DMS53 (cell line): ENCODE results near the gene KRT39.
A peak's percentile ranks its signal among the peaks of the same experiment; 100 is the strongest.
"Not testable (repeated sequence)": the region's sequence is repeated elsewhere in the genome, so short reads cannot be mapped to it uniquely, and the experiment has no call there.

Experiments used
- DNase-seq: peaks from one replicate; lab custom pipeline; 2025; lab: John Stamatoyannopoulos, UW

KRT39 gene

GRCh38 chr17:40966848-40967247 is at the start of gene KRT39:
Gene KRT39 (minus strand): TSS chr17:40966948. CDS start chr17:40966856, 92 bp downstream.
- no peak for DNase-seq

- no peak for DNase-seq
Measured at GRCh38 chr17:41015454-41015853, 48.7 kb upstream of the KRT39 start.

- peak; percentile 39 for DNase-seq
Measured at GRCh38 chr17:41013606-41014005, 46.9 kb upstream of the KRT39 start.

- no peak for DNase-seq
Measured at GRCh38 chr17:41013181-41013580, 46.4 kb upstream of the KRT39 start.

GRCh38 chr17:41012326-41013120 is 45.8 kb upstream of the KRT39 start:
- DNase-seq: peak; percentile 46

- no peak for DNase-seq
Measured at GRCh38 chr17:41010441-41010840, 43.7 kb upstream of the KRT39 start.

GRCh38 chr17:41009936-41010335 is 43.2 kb upstream of the KRT39 start:
- DNase-seq: no peak

- DNase-seq: peak; percentile 79
Measured at GRCh38 chr17:41009301-41009760, 42.6 kb upstream of the KRT39 start.

- peak; percentile 93 for DNase-seq
Measured at GRCh38 chr17:41008811-41009210, 42.1 kb upstream of the KRT39 start, which contains the start of gene KRTAP3-1. Gene KRTAP3-1 (minus strand): TSS chr17:41009128. CDS start chr17:41009074, 54 bp downstream.

GRCh38 chr17:41004397-41004796 is 37.6 kb upstream of the KRT39 start:
- peak; percentile 56 for DNase-seq

- no peak for DNase-seq
Measured at GRCh38 chr17:41003926-41004325, 37.2 kb upstream of the KRT39 start.

GRCh38 chr17:41002814-41003213 is 36.1 kb upstream of the KRT39 start:
- no peak for DNase-seq

- no peak for DNase-seq
Measured at GRCh38 chr17:41001795-41002194, 35.0 kb upstream of the KRT39 start.

GRCh38 chr17:40999563-40999962 is 32.8 kb upstream of the KRT39 start, which contains the start of gene KRTAP3-2:
Gene KRTAP3-2 (minus strand): TSS chr17:40999906. CDS start chr17:40999853, 53 bp downstream.
- not testable (repeated sequence) for DNase-seq

GRCh38 chr17:40997361-40997760 is 30.6 kb upstream of the KRT39 start:
- DNase-seq: no peak

GRCh38 chr17:40996829-40997228 is 30.1 kb upstream of the KRT39 start:
- no peak for DNase-seq

GRCh38 chr17:40995116-40995515 is 28.4 kb upstream of the KRT39 start:
- no peak for DNase-seq

- DNase-seq: peak; percentile 45
Measured at GRCh38 chr17:40993839-40994238, 27.1 kb upstream of the KRT39 start, which contains the start of gene KRTAP3-3. Gene KRTAP3-3 (minus strand): TSS chr17:40994164. CDS start chr17:40994097, 67 bp downstream.

GRCh38 chr17:40993084-40993483 is 26.3 kb upstream of the KRT39 start:
- no peak for DNase-seq

GRCh38 chr17:40992666-40993065 is 25.9 kb upstream of the KRT39 start:
- DNase-seq: peak; percentile 35

GRCh38 chr17:40986920-40987319 is 20.2 kb upstream of the KRT39 start:
- no peak for DNase-seq

GRCh38 chr17:40984226-40984625 is 17.5 kb upstream of the KRT39 start, which contains the start of gene KRT40:
Gene KRT40 (minus strand): TSS chr17:40984326. CDS start chr17:40984273, 53 bp downstream.
- DNase-seq: no peak

- DNase-seq: no peak
Measured at GRCh38 chr17:40981115-40981514, 14.4 kb upstream of the KRT39 start.
